HCT116 (cell line): Measurements from ENCODE around the gene SUSD3. TPM values are rescaled to one million over a fixed set of nuclear protein-coding genes. Genes with fewer than 3 reads are reported as not detected.

Source experiments
- ATAC-seq: fragments of 200-7000 bp; cut with Tn5 transposase; 2 replicates; pipeline ENCODE4 v1.9.1; 2020; ENCODE audit warnings: mild to moderate bottlenecking, moderate library complexity
- BruUV-seq: library from RNA; stranded (reverse); fragments of 400-500 nt; replicated peaks from 2 replicates; lab custom pipeline; 2021; lab: Mats Ljungman, UMichigan
- CTCF ChIA-PET: fragments of 300-600 bp; sonication (Branson Sonifier 250); formaldehyde crosslinking; loops from one replicate; lab custom pipeline; 2021; ENCODE audit warnings: antibody characterized with exemption; lab: Charles Lee
- POLR2A ChIA-PET: fragments of 300-600, 350-600 bp; sonication (Branson Sonifier 250); formaldehyde crosslinking; loops from one replicate; lab custom pipeline; 2021; ENCODE audit warnings: antibody characterized with exemption; lab: Charles Lee
- RAD21 ChIA-PET, 2 experiments: fragments of 300-600 bp; sonication (Branson Sonifier 250); formaldehyde crosslinking; loops; one replicate each; lab custom pipeline; 2023; ENCODE audit warnings: low total read pairs in 2 of 2; ENCODE audit not compliant: uncharacterized antibody in 2 of 2, unreplicated experiment in 2 of 2, low non-redundant PET in 1 of 2; lab: Charles Lee
- DNase-seq: peaks from one replicate; pipeline ENCODE4 v3.0.0-alpha.2; 2010; ENCODE audit warnings: low read depth, low spot score
- H2AFZ ChIP-seq: fragments of 200-600 bp; shearing (Covaris generic), sonication (generic); 2 replicates; pipeline ENCODE4 v1.6.1; 2017; ENCODE audit warnings: low read depth, mixed run types, mixed read lengths, antibody characterized with exemption, low read length; ENCODE audit not compliant: poor library complexity, severe bottlenecking
- H3K27ac ChIP-seq: 2 replicates; pipeline ENCODE4 v1.5.1; 2012; ENCODE audit warnings: low read depth, low read length
- H3K27me3 ChIP-seq: fragments of 200-600 bp; sonication (generic); 2 replicates; pipeline ENCODE4 v1.6.1; 2016; ENCODE audit warnings: mixed run types, low read length, mixed read lengths; ENCODE audit not compliant: insufficient read depth
- H3K36me3 ChIP-seq, 2 experiments: fragments of 200-500 bp in 1 of 2; fragments of 200-600 bp in 1 of 2; sonication (Bioruptor generic) in 1 of 2; sonication (generic) in 1 of 2; 2 replicates each; pipeline versions ENCODE4 v1.5.1 to v1.6.1; 2014 to 2016; ENCODE audit warnings: low read length in 2 of 2, inconsistent platforms in 1 of 2, mixed read lengths in 1 of 2, mixed run types in 1 of 2; ENCODE audit not compliant: insufficient read depth in 2 of 2, control insufficient read depth in 1 of 2
- H3K4me1 ChIP-seq, 2 experiments: fragments of 200-600 bp in 1 of 2; sonication (generic) in 1 of 2; 2 replicates each; pipeline versions ENCODE4 v1.5.1 to v1.6.1; 2012 to 2017; ENCODE audit warnings: low read length in 2 of 2, inconsistent platforms in 1 of 2, mild to moderate bottlenecking in 1 of 2, mixed read lengths in 1 of 2, mixed run types in 1 of 2, moderate library complexity in 1 of 2; ENCODE audit not compliant: insufficient read depth in 2 of 2, control insufficient read depth in 1 of 2
- H3K4me2 ChIP-seq: fragments of 200-600 bp; sonication (generic); 2 replicates; pipeline ENCODE4 v1.6.1; 2017; ENCODE audit warnings: mixed run types, low read length, mixed read lengths
- H3K4me3 ChIP-seq, 2 experiments: fragments of 200-600 bp in 1 of 2; sonication (generic) in 1 of 2; replicated peaks in 1 of 2; 2 replicates each; pipeline ENCODE4 v1.5.1; 2011 to 2016; ENCODE audit warnings: low read length in 2 of 2, control low read depth in 1 of 2, low read depth in 1 of 2, mild to moderate bottlenecking in 1 of 2, mixed read lengths in 1 of 2, mixed run types in 1 of 2
- H3K79me2 ChIP-seq: fragments of 200-600 bp; sonication (generic); 2 replicates; pipeline ENCODE4 v1.6.1; 2017; ENCODE audit warnings: mild to moderate bottlenecking, mixed run types, low read length, moderate library complexity, mixed read lengths; ENCODE audit not compliant: insufficient read depth
- H3K9ac ChIP-seq: fragments of 200-600 bp; sonication (generic); 2 replicates; pipeline ENCODE4 v1.6.1; 2016; ENCODE audit warnings: low read length, mixed read lengths
- H3K9me2 ChIP-seq: fragments of 200-600 bp; sonication (generic), shearing (Covaris generic); 2 replicates; pipeline ENCODE4 v1.6.1; 2017; ENCODE audit warnings: mixed run types, mild to moderate bottlenecking, moderate library complexity; ENCODE audit not compliant: insufficient read depth
- H3K9me3 ChIP-seq, 2 experiments: fragments of 200-500 bp in 1 of 2; fragments of 200-600 bp in 1 of 2; sonication (Bioruptor generic) in 1 of 2; sonication (generic) in 1 of 2; 2 replicates each; pipeline ENCODE4 v1.6.1; 2014 to 2017; ENCODE audit warnings: low read length in 2 of 2, mixed read lengths in 2 of 2, inconsistent platforms in 1 of 2, low read depth in 1 of 2, mild to moderate bottlenecking in 1 of 2, mixed run types in 1 of 2, moderate library complexity in 1 of 2; ENCODE audit not compliant: control insufficient read depth in 1 of 2, insufficient read depth in 1 of 2
- H4K20me1 ChIP-seq: fragments of 200-600 bp; sonication (generic), shearing (Covaris generic); 2 replicates; pipeline ENCODE4 v1.6.1; 2017; ENCODE audit warnings: mixed run types, mild to moderate bottlenecking, moderate library complexity; ENCODE audit not compliant: insufficient read depth
- CEBPB ChIP-seq: IDR thresholded peaks from 2 replicates; pipeline ENCODE4 v1.6.1; 2012; ENCODE audit warnings: low read depth
- ELF1 ChIP-seq: IDR thresholded peaks from 2 replicates; pipeline ENCODE4 v1.6.1; 2012; ENCODE audit warnings: low read depth, borderline replicate concordance
- EZH2 ChIP-seq: fragments of 200-600 bp; sonication (generic); IDR thresholded peaks from 2 replicates; pipeline ENCODE4 v1.6.1; 2017; ENCODE audit warnings: antibody characterized with exemption, mixed run types
- MAX ChIP-seq: IDR thresholded peaks from 2 replicates; pipeline ENCODE4 v1.6.1; 2012
- REST ChIP-seq: IDR thresholded peaks from 2 replicates; pipeline ENCODE4 v1.6.1; 2012; ENCODE audit warnings: low read depth
- SIN3A ChIP-seq: IDR thresholded peaks from 2 replicates; pipeline ENCODE4 v1.6.1; 2012; ENCODE audit warnings: low read depth
- TCF7L2 ChIP-seq: IDR thresholded peaks from 2 replicates; pipeline ENCODE4 v1.7.0; 2011; ENCODE audit warnings: borderline replicate concordance, inconsistent platforms; ENCODE audit not compliant: insufficient read depth, insufficient read length; ENCODE audit errors: extremely low read depth
- ZNF274 ChIP-seq: fragments of 200-500 bp; sonication (Bioruptor generic); IDR thresholded peaks from 2 replicates; pipeline ENCODE4 v1.6.1; 2014; ENCODE audit warnings: mild to moderate bottlenecking, low read depth, low read length, inconsistent platforms
- intact Hi-C: fragments of 100-400 bp; cut with micrococcal nuclease; formaldehyde crosslinking; loops from 2 replicates; pipeline ENCODE4 v1.10.0; 2022
- total RNA-seq: library from RNA; stranded (reverse); gene quantifications from one replicate; pipeline ENCODE4 v1.2.1, GENCODE V29; 2021; ENCODE audit not compliant: unreplicated experiment

SUSD3 gene
- total RNA-seq, 1 experiment from 2014 or later = 11.3 TPM

- no peak overlapping the region for H2AFZ ChIP-seq
- H3K4me3 ChIP-seq = no peak overlapping the region
- DNase-seq = no peak
- ChIA-PET CTCF (no interaction called here), RAD21 (no interaction called here), POLR2A (no interaction called here)
- H4K20me1 ChIP-seq = no peaks in the 10 kb centered on the region
- no peaks in the 10 kb centered on the region for H3K4me1 ChIP-seq
- H3K9me2 ChIP-seq = no peaks in the 10 kb centered on the region
- no TSS peak for BruUV-seq
- H3K9ac ChIP-seq = no peak overlapping the region
- no peaks in the 10 kb centered on the region for H3K36me3 ChIP-seq
- no peak for ATAC-seq
- intact Hi-C loops = no loop called here
- TF ChIP-seq ELF1 (no peak), REST (no peak), ZNF274 (no peak), EZH2 (no peak), CEBPB (no peak), TCF7L2 (no peak), MAX (no peak), SIN3A (no peak)
- TF ChIP-seq, all 23 proteins: peak for 0
- Histone ChIP-seq H3K79me2 (no peaks in the 10 kb centered on the region), H3K27ac (no peak overlapping the region), H3K27me3 (no peaks in the 10 kb centered on the region), H3K4me2 (no peak overlapping the region), H3K9me3 (no peaks in the 10 kb centered on the region)
Measured at GRCh38 chr9:93022721-93023520, 35.6 kb upstream of the SUSD3 start.
